Measurements from ENCODE around the gene LHFPL4. TPM values are rescaled to one million over a fixed set of nuclear protein-coding genes. Genes with fewer than 3 reads are reported as not detected.

The LHFPL4 gene
- total RNA-seq, 1 experiment from 2014 or later, result 16.3 TPM

DNA sequence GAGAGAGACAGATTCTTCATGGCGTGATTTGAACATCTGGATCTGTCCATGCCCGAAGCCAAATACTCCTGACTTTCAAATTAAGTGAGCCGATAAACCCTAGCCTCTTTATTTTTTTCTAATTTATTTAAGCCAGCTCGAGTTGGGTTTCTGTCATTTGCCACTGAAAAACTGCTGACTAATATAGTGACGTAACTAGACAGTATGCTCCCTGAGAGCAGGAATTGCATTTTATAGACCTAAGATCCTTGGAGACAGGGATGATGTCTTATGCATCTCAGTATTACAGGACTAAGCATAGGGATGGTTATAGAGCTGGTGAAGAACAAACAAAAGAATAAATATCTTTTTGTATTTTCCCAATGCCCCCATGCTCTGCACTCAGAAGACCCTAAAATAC, 4.6 kb downstream of the LHFPL4 start:
- WGBS (ENCODE audit: extremely low coverage, insufficient read length, low lambda C conversion rate), result no CpG with 5 or more reads among the region's 5 CpGs
- Histone ChIP-seq H3K4me1 (ENCODE audit: insufficient read depth, low read length) (peaks cover 7% of the 10 kb centered on the region; the same call in 1 of the 2 replicates), H3K79me2 (ENCODE audit: insufficient read depth, low read length) (no peaks in the 10 kb centered on the region), H2BK20ac (ENCODE audit: low read depth, low read length, poor library complexity, severe bottlenecking) (no peak overlapping the region), H3K79me1 (ENCODE audit: insufficient read depth, low read depth, low read length, poor library complexity, severe bottlenecking) (no peaks in the 10 kb centered on the region), H2BK5ac (ENCODE audit: insufficient read length, low read length) (no peak overlapping the region), H4K5ac (ENCODE audit: insufficient read length, low read depth, low read length) (no peak overlapping the region), H3K23ac (ENCODE audit: insufficient read length, low read depth, low read length) (no peak overlapping the region), H4K20me1 (ENCODE audit: control insufficient read depth, insufficient read depth, insufficient read length) (no peaks in the 10 kb centered on the region), H3K27me3 (ENCODE audit: insufficient read depth, low read length) (no peaks in the 10 kb centered on the region), H3K56ac (ENCODE audit: insufficient read length, low read depth, low read length) (no peak overlapping the region), H3K4me2 (ENCODE audit: insufficient read depth, insufficient read length, low read length) (no peak overlapping the region), H3K23me2 (ENCODE audit: insufficient read length, low read depth, low read length, poor library complexity, severe bottlenecking) (peaks cover 13% of the 10 kb centered on the region), H2BK15ac (ENCODE audit: low read depth, low read length) (no peak overlapping the region), H3K4ac (ENCODE audit: low read depth, low read length) (no peak overlapping the region), H3K9ac (ENCODE audit: extremely low read depth, insufficient read length, low read length) (no peak overlapping the region), H2AFZ (ENCODE audit: low read length) (no peak overlapping the region), H3K14ac (ENCODE audit: insufficient read depth, low read length) (no peak overlapping the region), H3T11ph (ENCODE audit: low read length) (no peak overlapping the region), H2AK5ac (ENCODE audit: insufficient read length, low read length) (no peak overlapping the region), H4K8ac (replicated peaks; ENCODE audit: insufficient read length, low read depth, low read length) (no peak overlapping the region), H2BK12ac (ENCODE audit: insufficient read length, low read depth, low read length) (no peak overlapping the region), H4K91ac (ENCODE audit: insufficient read length, low read depth, low read length) (no peak overlapping the region), H3K18ac (ENCODE audit: insufficient read length, low read depth, low read length) (no peak overlapping the region), H3K27ac (ENCODE audit: insufficient read length, low read depth, low read length) (no peak overlapping the region), H3K9me3 (ENCODE audit: control insufficient read depth, low read depth, low read length) (no peaks in the 10 kb centered on the region), H2BK120ac (ENCODE audit: low read depth, low read length, poor library complexity, severe bottlenecking) (no peak overlapping the region)
- Mint-ChIP-seq H3K36me3 (ENCODE audit: insufficient read depth in 1 of 3, low read depth in 3 of 3) (peaks cover 17 to 27% (median 25%) of the 10 kb centered on the region in 3 experiments; a peak in 6 of 7 replicates), H3K4me1 (peaks cover 26 to 27% of the 10 kb centered on the region in 2 experiments), H3K27ac (no peak overlapping the region), H3K4me3 (no peak overlapping the region), H3K9me3 (no peaks in the 10 kb centered on the region), H3K27me3 (ENCODE audit: low read depth) (peaks cover 1% of the 10 kb centered on the region; the same call in 1 of the 2 replicates)
- no peak for DNase-seq
- TF ChIP-seq, protein P1, sequence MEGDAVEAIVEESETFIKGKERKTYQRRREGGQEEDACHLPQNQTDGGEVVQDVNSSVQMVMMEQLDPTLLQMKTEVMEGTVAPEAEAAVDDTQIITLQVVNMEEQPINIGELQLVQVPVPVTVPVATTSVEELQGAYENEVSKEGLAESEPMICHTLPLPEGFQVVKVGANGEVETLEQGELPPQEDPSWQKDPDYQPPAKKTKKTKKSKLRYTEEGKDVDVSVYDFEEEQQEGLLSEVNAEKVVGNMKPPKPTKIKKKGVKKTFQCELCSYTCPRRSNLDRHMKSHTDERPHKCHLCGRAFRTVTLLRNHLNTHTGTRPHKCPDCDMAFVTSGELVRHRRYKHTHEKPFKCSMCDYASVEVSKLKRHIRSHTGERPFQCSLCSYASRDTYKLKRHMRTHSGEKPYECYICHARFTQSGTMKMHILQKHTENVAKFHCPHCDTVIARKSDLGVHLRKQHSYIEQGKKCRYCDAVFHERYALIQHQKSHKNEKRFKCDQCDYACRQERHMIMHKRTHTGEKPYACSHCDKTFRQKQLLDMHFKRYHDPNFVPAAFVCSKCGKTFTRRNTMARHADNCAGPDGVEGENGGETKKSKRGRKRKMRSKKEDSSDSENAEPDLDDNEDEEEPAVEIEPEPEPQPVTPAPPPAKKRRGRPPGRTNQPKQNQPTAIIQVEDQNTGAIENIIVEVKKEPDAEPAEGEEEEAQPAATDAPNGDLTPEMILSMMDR (conservative IDR thresholded peaks at IDR 0.05), result no peak

Measured in H9 (cell line).